ENCODE data around the gene SCYGR2. TPM values are rescaled to one million over a fixed set of nuclear protein-coding genes. Genes with fewer than 3 reads are reported as not detected.
"Not testable (repeated sequence)": the region's sequence is repeated elsewhere in the genome, so short reads cannot be mapped to it uniquely, and the experiment has no call there.

Gene SCYGR2
- polyA plus RNA-seq (2012; rRNA removed): not detected in 2 replicates
- not detected in 2 replicates for polyA plus RNA-seq (2012; cell fraction: cytosol; rRNA removed)
- not detected in 2 replicates for polyA plus RNA-seq (2012; cell fraction: nucleus; rRNA removed)

- 65% methylated on average over 11 of the region's 16 CpGs for WGBS (ENCODE audit: low lambda C conversion rate)
- H3K9me2 ChIP-seq; DNase-seq; H3K4me2 ChIP-seq; H3F3A ChIP-seq (replicated peaks; ENCODE audit: insufficient read depth); H3K9ac ChIP-seq; POLR2A ChIA-PET; H3K27ac ChIP-seq (ENCODE audit: low read depth in 2 of 2, low read length in 1 of 2); H3K79me2 ChIP-seq (ENCODE audit: insufficient read depth); H3K4me3 ChIP-seq (ENCODE audit: low read depth in 2 of 2, low read length in 1 of 2); H3K9me3 ChIP-seq; H3K36me3 ChIP-seq (replicated peaks in 1 of 2; ENCODE audit: control insufficient read depth in 1 of 2, insufficient read depth in 2 of 2, low read length in 1 of 2); H3K27me3 ChIP-seq (ENCODE audit: insufficient read depth); H4K20me1 ChIP-seq (ENCODE audit: insufficient read depth); H2AFZ ChIP-seq (ENCODE audit: low read depth); H3K4me1 ChIP-seq (ENCODE audit: control insufficient read depth in 1 of 2, insufficient read depth in 2 of 2, low read depth in 1 of 2, low read length in 1 of 2): not testable (repeated sequence)
- CTCF ChIA-PET: interaction anchor here (1.3 kb wide), 1 partner anchor 193 kb away, joined by 4 read pairs; no protein-coding TSS in a partner anchor
Observed at GRCh38 chr2:227598835-227599503, at the start of gene SCYGR2. TSS of gene SCYGR2 (plus strand) at chr2:227598893. CDS start at chr2:227598893, 0 bp downstream.

GRCh38 chr2:227551836-227552235 is 46.9 kb upstream of the SCYGR2 start:
- 94% methylated on average over 3 of the region's 3 CpGs for WGBS (ENCODE audit: low lambda C conversion rate)
- Histone ChIP-seq H3K9me3 (no peaks in the 10 kb centered on the region), H3K4me1 (ENCODE audit: control insufficient read depth in 1 of 2, insufficient read depth in 2 of 2, low read depth in 1 of 2, low read length in 1 of 2) (no peaks in the 10 kb centered on the region), H3K4me2 (no peak overlapping the region), H3K27ac (ENCODE audit: low read depth in 2 of 2, low read length in 1 of 2) (no peak overlapping the region), H3K9me2 (no peaks in the 10 kb centered on the region; the same call in 1 of the 2 replicates), H3K4me3 (ENCODE audit: low read depth in 2 of 2, low read length in 1 of 2) (no peak overlapping the region), H3K36me3 (replicated peaks in 1 of 2; ENCODE audit: control insufficient read depth in 1 of 2, insufficient read depth in 2 of 2, low read length in 1 of 2) (peaks cover 55 to 66% of the 10 kb centered on the region in 2 experiments), H3K27me3 (ENCODE audit: insufficient read depth) (no peaks in the 10 kb centered on the region), H3K79me2 (ENCODE audit: insufficient read depth) (no peaks in the 10 kb centered on the region), H3F3A (replicated peaks; ENCODE audit: insufficient read depth) (peaks cover 4% of the 10 kb centered on the region), H4K20me1 (ENCODE audit: insufficient read depth) (no peaks in the 10 kb centered on the region), H2AFZ (ENCODE audit: low read depth) (no peak overlapping the region), H3K9ac (no peak overlapping the region)
- DNase-seq: no peak
- ChIA-PET POLR2A (no interaction called here), CTCF (interaction anchor here (1.2 kb wide), 1 partner anchor 21 kb away, joined by 4 read pairs; no protein-coding TSS in a partner anchor)
- no peak for TF ChIP-seq FOXJ3 (CRISPR knock-in tag; IDR thresholded peaks at IDR 0.05)
- no peak for TF ChIP-seq TAF1 (IDR thresholded peaks at IDR 0.05; ENCODE audit: borderline replicate concordance, low read depth, low read length)
- TF ChIP-seq, protein P1, sequence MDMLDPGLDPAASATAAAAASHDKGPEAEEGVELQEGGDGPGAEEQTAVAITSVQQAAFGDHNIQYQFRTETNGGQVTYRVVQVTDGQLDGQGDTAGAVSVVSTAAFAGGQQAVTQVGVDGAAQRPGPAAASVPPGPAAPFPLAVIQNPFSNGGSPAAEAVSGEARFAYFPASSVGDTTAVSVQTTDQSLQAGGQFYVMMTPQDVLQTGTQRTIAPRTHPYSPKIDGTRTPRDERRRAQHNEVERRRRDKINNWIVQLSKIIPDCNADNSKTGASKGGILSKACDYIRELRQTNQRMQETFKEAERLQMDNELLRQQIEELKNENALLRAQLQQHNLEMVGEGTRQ (IDR thresholded peaks at IDR 0.05; ENCODE audit: borderline replicate concordance, low read depth, low read length): no peak
- TF ChIP-seq NRF1 (IDR thresholded peaks at IDR 0.05; ENCODE audit: low read depth, low read length): no peak
- no peak for TF ChIP-seq FOSL2 (IDR thresholded peaks at IDR 0.05; ENCODE audit: borderline replicate concordance, low read depth)
- TF ChIP-seq MAX (IDR thresholded peaks at IDR 0.05; ENCODE audit: low read depth): no peak

GRCh38 chr2:227562581-227562980 is 36.1 kb upstream of the SCYGR2 start:
- peaks cover 8% of the 10 kb centered on the region for H3F3A ChIP-seq (replicated peaks; ENCODE audit: insufficient read depth)
- no peak overlapping the region for H2AFZ ChIP-seq (ENCODE audit: low read depth)
- no peaks in the 10 kb centered on the region for H3K79me2 ChIP-seq (ENCODE audit: insufficient read depth)
- no peak overlapping the region for H3K4me3 ChIP-seq (ENCODE audit: low read depth in 2 of 2, low read length in 1 of 2)
- H3K4me1 ChIP-seq (ENCODE audit: control insufficient read depth in 1 of 2, insufficient read depth in 2 of 2, low read depth in 1 of 2, low read length in 1 of 2): no peaks in the 10 kb centered on the region
- H3K9ac ChIP-seq: no peak overlapping the region
- TF ChIP-seq TEAD4 (IDR thresholded peaks at IDR 0.05; ENCODE audit: borderline replicate concordance, insufficient read depth) (no peak), NRF1 (IDR thresholded peaks at IDR 0.05; ENCODE audit: low read depth, low read length) (no peak), RFX5 (IDR thresholded peaks at IDR 0.05; ENCODE audit: low read length) (no peak), NFIC (IDR thresholded peaks at IDR 0.05; ENCODE audit: borderline replicate concordance) (no peak), MAX (IDR thresholded peaks at IDR 0.05; ENCODE audit: low read depth) (no peak), CHD2 (IDR thresholded peaks at IDR 0.05; ENCODE audit: low read length, partially characterized antibody) (no peak), ELF1 (IDR thresholded peaks at IDR 0.05) (no peak), MEF2A (IDR thresholded peaks at IDR 0.05; ENCODE audit: borderline replicate concordance, low read depth) (no peak), PBX3 (IDR thresholded peaks at IDR 0.05) (no peak), FOXJ3 (CRISPR knock-in tag; IDR thresholded peaks at IDR 0.05) (no peak), SMC3 (IDR thresholded peaks at IDR 0.05; ENCODE audit: low read depth, low read length) (no peak), EZH2phosphoT487 (IDR thresholded peaks at IDR 0.05; ENCODE audit: borderline replicate concordance, low read depth) (no peak), TCF12 (IDR thresholded peaks at IDR 0.05) (no peak), RXRA (IDR thresholded peaks at IDR 0.05; ENCODE audit: borderline replicate concordance, low read depth) (no peak), POLR2AphosphoS5 (IDR thresholded peaks at IDR 0.05; ENCODE audit: low read depth, low read length) (no peak)
- TF ChIP-seq, protein P1 (IDR thresholded peaks at IDR 0.05; ENCODE audit: borderline replicate concordance, low read depth, low read length): no peak
- no peak for DNase-seq
- peaks cover 38 to 40% of the 10 kb centered on the region in 2 experiments for H3K36me3 ChIP-seq (replicated peaks in 1 of 2; ENCODE audit: control insufficient read depth in 1 of 2, insufficient read depth in 2 of 2, low read length in 1 of 2)
- no peak overlapping the region for H3K27ac ChIP-seq (ENCODE audit: low read depth in 2 of 2, low read length in 1 of 2)
- CTCF ChIA-PET: interaction anchor here (1.3 kb wide), 1 partner anchor 157 kb away, joined by 5 read pairs; no protein-coding TSS in a partner anchor
- H4K20me1 ChIP-seq (ENCODE audit: insufficient read depth): no peaks in the 10 kb centered on the region
- POLR2A ChIA-PET: interaction anchor here (0.7 kb wide), 1 partner anchor 59 kb away, joined by 3 read pairs; no protein-coding TSS in a partner anchor
- H3K4me2 ChIP-seq: no peak overlapping the region
- H3K9me3 ChIP-seq: no peaks in the 10 kb centered on the region
- H3K9me2 ChIP-seq: no peaks in the 10 kb centered on the region
- H3K27me3 ChIP-seq (ENCODE audit: insufficient read depth): no peaks in the 10 kb centered on the region
